ENCODE data around the gene SLC1A4. TPM values are rescaled to one million over a fixed set of nuclear protein-coding genes. Genes with fewer than 3 reads are reported as not detected.
"Not testable (repeated sequence)": the region's sequence is repeated elsewhere in the genome, so short reads cannot be mapped to it uniquely, and the experiment has no call there.

The SLC1A4 gene
- polyA plus RNA-seq, 1 donor from 2014 or later = 33.8 TPM

- H3K36me3 ChIP-seq (ENCODE audit: insufficient read depth, low read length) = no peaks in the 10 kb centered on the region
- no peaks in the 10 kb centered on the region for H3K9me2 ChIP-seq (ENCODE audit: insufficient read depth, low read length)
- H3K27me3 ChIP-seq (ENCODE audit: insufficient read depth, low read depth, low read length) = no peaks in the 10 kb centered on the region
- no peaks in the 10 kb centered on the region for H3F3A ChIP-seq (ENCODE audit: insufficient read depth, low read length, poor library complexity, severe bottlenecking)
- H3K4me3 ChIP-seq (ENCODE audit: low read length) = no peak overlapping the region
- no peaks in the 10 kb centered on the region for H4K20me1 ChIP-seq (ENCODE audit: insufficient read depth)
- H3K4me2 ChIP-seq (ENCODE audit: low read length) = no peak overlapping the region
- H3K27ac ChIP-seq (ENCODE audit: low read length) = no peak overlapping the region
- H2AFZ ChIP-seq (ENCODE audit: low read depth, low read length) = no peak overlapping the region
- TF ChIP-seq EZH2 (IDR thresholded peaks at IDR 0.05; ENCODE audit: borderline replicate concordance, insufficient read depth, low read length, poor library complexity, severe bottlenecking) (no peak), POLR2AphosphoS5 (IDR thresholded peaks at IDR 0.05) (no peak), RAD21 (conservative IDR thresholded peaks at IDR 0.05) (no peak), TAF1 (IDR thresholded peaks at IDR 0.05; ENCODE audit: low read depth) (no peak), EP300 (conservative IDR thresholded peaks at IDR 0.05; ENCODE audit: poor library complexity, severe bottlenecking) (no peak)
- no peak overlapping the region for H3K9ac ChIP-seq (ENCODE audit: low read length)
- H3K79me2 ChIP-seq (replicated peaks; ENCODE audit: insufficient read depth, low read length) = no peaks in the 10 kb centered on the region
- no peaks in the 10 kb centered on the region for H3K9me3 ChIP-seq (ENCODE audit: low read length)
Observed at GRCh38 chr2:64960819-64961218, 28.4 kb upstream of the SLC1A4 start.

DNA sequence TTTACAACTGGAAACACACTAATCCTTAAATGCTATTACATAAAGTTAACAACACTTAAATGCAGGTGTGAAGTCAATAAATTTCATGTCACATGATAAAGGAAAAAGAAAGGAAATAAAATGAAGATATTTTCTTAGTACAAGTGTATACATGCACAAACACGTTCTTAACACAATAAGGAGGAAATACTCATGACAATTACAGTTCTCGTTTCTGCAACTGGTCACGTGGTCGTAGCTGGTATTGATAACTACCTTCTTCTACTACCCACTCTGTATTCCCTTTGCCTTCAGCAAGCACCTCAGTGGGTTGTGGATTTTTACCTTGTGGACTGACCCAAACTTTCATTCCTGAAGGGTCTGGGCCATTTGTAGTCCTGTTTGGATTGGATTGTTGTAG, 26.1 kb upstream of the SLC1A4 start:
- H3K9me2 ChIP-seq (ENCODE audit: insufficient read depth, low read length); H4K20me1 ChIP-seq (ENCODE audit: insufficient read depth); H3K4me2 ChIP-seq (ENCODE audit: low read length); H3F3A ChIP-seq (ENCODE audit: insufficient read depth, low read length, poor library complexity, severe bottlenecking); H3K27me3 ChIP-seq (ENCODE audit: insufficient read depth, low read depth, low read length); H3K9ac ChIP-seq (ENCODE audit: low read length); H3K27ac ChIP-seq (ENCODE audit: low read length); H3K4me3 ChIP-seq (ENCODE audit: low read length); H3K79me2 ChIP-seq (replicated peaks; ENCODE audit: insufficient read depth, low read length); H2AFZ ChIP-seq (ENCODE audit: low read depth, low read length); H3K36me3 ChIP-seq (ENCODE audit: insufficient read depth, low read length); H3K9me3 ChIP-seq (ENCODE audit: low read length): not testable (repeated sequence)

DNA sequence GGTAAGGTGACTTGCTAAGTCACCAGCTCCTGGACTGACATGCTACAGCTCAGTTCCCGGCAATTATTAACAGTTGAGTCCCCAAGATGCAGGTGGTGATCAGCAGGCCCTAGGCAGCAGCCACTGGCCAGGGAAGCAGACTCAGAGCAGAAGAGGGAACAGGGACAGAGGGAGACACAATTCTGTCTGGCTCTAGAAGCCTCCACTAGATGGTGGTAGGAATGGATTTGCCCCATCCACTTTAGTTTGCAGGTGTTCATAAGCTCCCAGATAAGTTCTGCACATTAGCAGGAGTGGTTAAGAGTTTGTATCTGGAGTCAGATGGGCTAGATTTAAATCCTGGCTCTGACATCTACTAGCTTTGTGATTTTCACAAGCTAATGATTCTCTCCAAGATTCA, 25.5 kb upstream of the SLC1A4 start:
- no peaks in the 10 kb centered on the region for H3K27me3 ChIP-seq (ENCODE audit: insufficient read depth, low read depth, low read length)
- no peaks in the 10 kb centered on the region for H3K36me3 ChIP-seq (ENCODE audit: insufficient read depth, low read length)
- H3K27ac ChIP-seq (ENCODE audit: low read length) = no peak overlapping the region
- H3K4me3 ChIP-seq (ENCODE audit: low read length) = no peak overlapping the region
- H3K9me2 ChIP-seq (ENCODE audit: insufficient read depth, low read length) = no peaks in the 10 kb centered on the region
- no peaks in the 10 kb centered on the region for H3K79me2 ChIP-seq (replicated peaks; ENCODE audit: insufficient read depth, low read length)
- no peaks in the 10 kb centered on the region for H4K20me1 ChIP-seq (ENCODE audit: insufficient read depth)
- no peak overlapping the region for H2AFZ ChIP-seq (ENCODE audit: low read depth, low read length)
- TF ChIP-seq POLR2AphosphoS5 (IDR thresholded peaks at IDR 0.05) (no peak), TAF1 (IDR thresholded peaks at IDR 0.05; ENCODE audit: low read depth) (no peak), MXI1 (conservative IDR thresholded peaks at IDR 0.05; ENCODE audit: poor library complexity, severe bottlenecking) (no peak), EP300 (conservative IDR thresholded peaks at IDR 0.05; ENCODE audit: poor library complexity, severe bottlenecking) (no peak), SMC3 (conservative IDR thresholded peaks at IDR 0.05; ENCODE audit: poor library complexity) (no peak), EZH2 (IDR thresholded peaks at IDR 0.05; ENCODE audit: borderline replicate concordance, insufficient read depth, low read length, poor library complexity, severe bottlenecking) (no peak), RAD21 (conservative IDR thresholded peaks at IDR 0.05) (no peak)
- TF ChIP-seq, protein P1, sequence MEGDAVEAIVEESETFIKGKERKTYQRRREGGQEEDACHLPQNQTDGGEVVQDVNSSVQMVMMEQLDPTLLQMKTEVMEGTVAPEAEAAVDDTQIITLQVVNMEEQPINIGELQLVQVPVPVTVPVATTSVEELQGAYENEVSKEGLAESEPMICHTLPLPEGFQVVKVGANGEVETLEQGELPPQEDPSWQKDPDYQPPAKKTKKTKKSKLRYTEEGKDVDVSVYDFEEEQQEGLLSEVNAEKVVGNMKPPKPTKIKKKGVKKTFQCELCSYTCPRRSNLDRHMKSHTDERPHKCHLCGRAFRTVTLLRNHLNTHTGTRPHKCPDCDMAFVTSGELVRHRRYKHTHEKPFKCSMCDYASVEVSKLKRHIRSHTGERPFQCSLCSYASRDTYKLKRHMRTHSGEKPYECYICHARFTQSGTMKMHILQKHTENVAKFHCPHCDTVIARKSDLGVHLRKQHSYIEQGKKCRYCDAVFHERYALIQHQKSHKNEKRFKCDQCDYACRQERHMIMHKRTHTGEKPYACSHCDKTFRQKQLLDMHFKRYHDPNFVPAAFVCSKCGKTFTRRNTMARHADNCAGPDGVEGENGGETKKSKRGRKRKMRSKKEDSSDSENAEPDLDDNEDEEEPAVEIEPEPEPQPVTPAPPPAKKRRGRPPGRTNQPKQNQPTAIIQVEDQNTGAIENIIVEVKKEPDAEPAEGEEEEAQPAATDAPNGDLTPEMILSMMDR (IDR thresholded peaks at IDR 0.05; ENCODE audit: poor library complexity, severe bottlenecking) = no peak
- TF ChIP-seq, protein P2, sequence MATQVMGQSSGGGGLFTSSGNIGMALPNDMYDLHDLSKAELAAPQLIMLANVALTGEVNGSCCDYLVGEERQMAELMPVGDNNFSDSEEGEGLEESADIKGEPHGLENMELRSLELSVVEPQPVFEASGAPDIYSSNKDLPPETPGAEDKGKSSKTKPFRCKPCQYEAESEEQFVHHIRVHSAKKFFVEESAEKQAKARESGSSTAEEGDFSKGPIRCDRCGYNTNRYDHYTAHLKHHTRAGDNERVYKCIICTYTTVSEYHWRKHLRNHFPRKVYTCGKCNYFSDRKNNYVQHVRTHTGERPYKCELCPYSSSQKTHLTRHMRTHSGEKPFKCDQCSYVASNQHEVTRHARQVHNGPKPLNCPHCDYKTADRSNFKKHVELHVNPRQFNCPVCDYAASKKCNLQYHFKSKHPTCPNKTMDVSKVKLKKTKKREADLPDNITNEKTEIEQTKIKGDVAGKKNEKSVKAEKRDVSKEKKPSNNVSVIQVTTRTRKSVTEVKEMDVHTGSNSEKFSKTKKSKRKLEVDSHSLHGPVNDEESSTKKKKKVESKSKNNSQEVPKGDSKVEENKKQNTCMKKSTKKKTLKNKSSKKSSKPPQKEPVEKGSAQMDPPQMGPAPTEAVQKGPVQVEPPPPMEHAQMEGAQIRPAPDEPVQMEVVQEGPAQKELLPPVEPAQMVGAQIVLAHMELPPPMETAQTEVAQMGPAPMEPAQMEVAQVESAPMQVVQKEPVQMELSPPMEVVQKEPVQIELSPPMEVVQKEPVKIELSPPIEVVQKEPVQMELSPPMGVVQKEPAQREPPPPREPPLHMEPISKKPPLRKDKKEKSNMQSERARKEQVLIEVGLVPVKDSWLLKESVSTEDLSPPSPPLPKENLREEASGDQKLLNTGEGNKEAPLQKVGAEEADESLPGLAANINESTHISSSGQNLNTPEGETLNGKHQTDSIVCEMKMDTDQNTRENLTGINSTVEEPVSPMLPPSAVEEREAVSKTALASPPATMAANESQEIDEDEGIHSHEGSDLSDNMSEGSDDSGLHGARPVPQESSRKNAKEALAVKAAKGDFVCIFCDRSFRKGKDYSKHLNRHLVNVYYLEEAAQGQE (IDR thresholded peaks at IDR 0.05; ENCODE audit: borderline replicate concordance) = no peak
- H3K9ac ChIP-seq (ENCODE audit: low read length) = no peak overlapping the region
- no peak overlapping the region for H3K4me2 ChIP-seq (ENCODE audit: low read length)
- H3K9me3 ChIP-seq (ENCODE audit: low read length) = no peaks in the 10 kb centered on the region
- no peaks in the 10 kb centered on the region for H3F3A ChIP-seq (ENCODE audit: insufficient read depth, low read length, poor library complexity, severe bottlenecking)

All from neural cell (in vitro differentiated cells).